Colonic mucosa (tissue), 4 donors: Measurements from ENCODE around the gene TGM2. TPM values are rescaled to one million over a fixed set of nuclear protein-coding genes. Genes with fewer than 3 reads are reported as not detected.

ENCODE experiments used
- DNase-seq: peaks from one replicate; pipeline ENCODE4 v3.0.0-alpha.2; 2020
- H3K27ac ChIP-seq: fragments of 200-600 bp; one replicate; pipeline ENCODE4 v1.8.0; 2021
- H3K27me3 ChIP-seq: fragments of 200-600 bp; one replicate; pipeline ENCODE4 v1.8.0; 2021
- H3K36me3 ChIP-seq: fragments of 200-600 bp; one replicate; pipeline ENCODE4 v1.8.0; 2021
- H3K4me1 ChIP-seq: fragments of 200-600 bp; one replicate; pipeline ENCODE4 v1.8.0; 2021; ENCODE audit warnings: mild to moderate bottlenecking
- H3K4me3 ChIP-seq: fragments of 200-600 bp; one replicate; pipeline ENCODE4 v1.8.0; 2021
- H3K9ac ChIP-seq, 2 donors: one replicate each; pipeline ENCODE4 v1.7.0; 2013; ENCODE audit warnings: control low read depth in 2 of 2, low read depth in 2 of 2, low read length in 2 of 2
- H3K9me3 ChIP-seq: fragments of 200-600 bp; one replicate; pipeline ENCODE4 v1.8.0; 2021
- intact Hi-C: fragments of 100-400 bp; cut with DNase I; formaldehyde crosslinking; loops from one replicate; pipeline ENCODE4 v1.14.1; 2022
- total RNA-seq, 2 donors: library from RNA; stranded (reverse); fragmentation: NEBNext Ultra II Directional in 1 of 2; extraction: Animal tissue kit (Norgen Biotek cat#: 25700) in 1 of 2; gene quantifications; one replicate each; pipeline ENCODE4 v1.2.1, GENCODE V29; 2021
- TF ChIP-seq, protein P1 (sequence below): fragments of 200-600 bp; IDR thresholded peaks from one replicate; pipeline ENCODE4 v1.8.0; 2022; ENCODE audit warnings: antibody characterized with exemption, mild to moderate bottlenecking
- donor health status: healthy.
- donor health status: DM: no; HTN: no; CAD: no.
- donor health status: DM: no; HTN: no; CAD: no.

The TGM2 gene
- total RNA-seq, 2 donors from 2014 or later: 14.5 to 32.8 TPM

DNA sequence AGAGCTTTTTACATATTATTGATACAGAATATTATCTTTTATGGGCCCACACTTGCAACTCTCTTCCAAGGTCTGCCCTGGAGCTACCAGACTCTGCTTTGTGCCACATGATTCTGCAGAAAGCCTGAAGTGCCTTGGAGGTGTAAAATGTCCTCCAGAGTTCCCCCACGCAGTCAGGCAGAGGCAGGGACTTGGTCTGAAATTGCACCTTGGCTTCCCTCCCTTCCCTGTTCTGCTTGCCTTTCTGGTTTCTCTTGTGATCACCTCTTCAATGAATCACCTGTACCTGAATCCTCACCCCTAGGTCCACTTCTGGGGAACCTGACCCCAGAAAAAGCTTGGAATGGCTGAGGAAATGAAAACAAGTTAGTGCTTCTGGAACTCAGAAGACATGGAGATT is 43.0 kb upstream of the TGM2 start:
- Histone ChIP-seq H3K4me3 (no peak overlapping the region), H3K9me3 (no peaks in the 10 kb centered on the region), H3K4me1 (no peaks in the 10 kb centered on the region), H3K27me3 (no peaks in the 10 kb centered on the region), H3K9ac (no peak overlapping the region), H3K27ac (no peak overlapping the region), H3K36me3 (no peaks in the 10 kb centered on the region)
- no peak for DNase-seq
- intact Hi-C loops: no loop called here
- TF ChIP-seq, protein P1, sequence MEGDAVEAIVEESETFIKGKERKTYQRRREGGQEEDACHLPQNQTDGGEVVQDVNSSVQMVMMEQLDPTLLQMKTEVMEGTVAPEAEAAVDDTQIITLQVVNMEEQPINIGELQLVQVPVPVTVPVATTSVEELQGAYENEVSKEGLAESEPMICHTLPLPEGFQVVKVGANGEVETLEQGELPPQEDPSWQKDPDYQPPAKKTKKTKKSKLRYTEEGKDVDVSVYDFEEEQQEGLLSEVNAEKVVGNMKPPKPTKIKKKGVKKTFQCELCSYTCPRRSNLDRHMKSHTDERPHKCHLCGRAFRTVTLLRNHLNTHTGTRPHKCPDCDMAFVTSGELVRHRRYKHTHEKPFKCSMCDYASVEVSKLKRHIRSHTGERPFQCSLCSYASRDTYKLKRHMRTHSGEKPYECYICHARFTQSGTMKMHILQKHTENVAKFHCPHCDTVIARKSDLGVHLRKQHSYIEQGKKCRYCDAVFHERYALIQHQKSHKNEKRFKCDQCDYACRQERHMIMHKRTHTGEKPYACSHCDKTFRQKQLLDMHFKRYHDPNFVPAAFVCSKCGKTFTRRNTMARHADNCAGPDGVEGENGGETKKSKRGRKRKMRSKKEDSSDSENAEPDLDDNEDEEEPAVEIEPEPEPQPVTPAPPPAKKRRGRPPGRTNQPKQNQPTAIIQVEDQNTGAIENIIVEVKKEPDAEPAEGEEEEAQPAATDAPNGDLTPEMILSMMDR: no peak

GRCh38 chr20:38207621-38208020 is 42.6 kb upstream of the TGM2 start:
- Histone ChIP-seq H3K27ac (no peak overlapping the region), H3K9ac (no peak overlapping the region), H3K4me1 (no peaks in the 10 kb centered on the region), H3K36me3 (no peaks in the 10 kb centered on the region), H3K4me3 (no peak overlapping the region), H3K27me3 (no peaks in the 10 kb centered on the region), H3K9me3 (no peaks in the 10 kb centered on the region)
- TF ChIP-seq, protein P1: no peak
- DNase-seq: no peak
- intact Hi-C loops: no loop called here

- TF ChIP-seq, protein P1: no peak
- intact Hi-C loops: no loop called here
- Histone ChIP-seq H3K9ac (no peak overlapping the region), H3K36me3 (no peaks in the 10 kb centered on the region), H3K9me3 (no peaks in the 10 kb centered on the region), H3K4me1 (no peaks in the 10 kb centered on the region), H3K4me3 (no peak overlapping the region), H3K27me3 (no peaks in the 10 kb centered on the region), H3K27ac (no peak overlapping the region)
- DNase-seq: no peak
Observed at GRCh38 chr20:38205001-38205400, 39.9 kb upstream of the TGM2 start.

- no peak for DNase-seq
- Histone ChIP-seq H3K9me3 (no peaks in the 10 kb centered on the region), H3K36me3 (no peaks in the 10 kb centered on the region), H3K27ac (no peak overlapping the region), H3K4me1 (no peaks in the 10 kb centered on the region), H3K4me3 (no peak overlapping the region), H3K9ac (no peak overlapping the region), H3K27me3 (no peaks in the 10 kb centered on the region)
- TF ChIP-seq, protein P1: no peak
- intact Hi-C loops: no loop called here
Observed at GRCh38 chr20:38203981-38204357, 38.9 kb upstream of the TGM2 start.

GRCh38 chr20:38203337-38203980 is 38.4 kb upstream of the TGM2 start:
- no peak overlapping the region for H3K9ac ChIP-seq
- no peaks in the 10 kb centered on the region for H3K4me1 ChIP-seq
- TF ChIP-seq, protein P1: no peak
- H3K9me3 ChIP-seq: no peaks in the 10 kb centered on the region
- H3K4me3 ChIP-seq: no peak overlapping the region
- no peaks in the 10 kb centered on the region for H3K27me3 ChIP-seq
- no peak for DNase-seq
- H3K36me3 ChIP-seq: no peaks in the 10 kb centered on the region
- H3K27ac ChIP-seq: no peak overlapping the region
- intact Hi-C loops: no loop called here
